HepG2 (cell line): ENCODE measurements around the gene RAC3. TPM values are rescaled to one million over a fixed set of nuclear protein-coding genes. Genes with fewer than 3 reads are reported as not detected.

Experiments used
- CTCF ChIP-seq: sonication (generic); formaldehyde crosslinking; IDR thresholded peaks from 2 replicates; pipeline ENCODE4 v1.5.0; 2020; ENCODE audit warnings: mild to moderate bottlenecking, missing genetic modification reagents, moderate library complexity
- FOXO4 ChIP-seq: sonication (generic); formaldehyde crosslinking; conservative IDR thresholded peaks from 2 replicates; pipeline ENCODE4 v1.8.1; 2023; ENCODE audit warnings: missing genetic modification reagents
- MTA1 ChIP-seq: sonication (generic); formaldehyde crosslinking; IDR thresholded peaks from 2 replicates; pipeline ENCODE4 v1.4.0; 2020; ENCODE audit warnings: missing genetic modification reagents, mild to moderate bottlenecking, borderline replicate concordance
- NKX3-1 ChIP-seq: sonication (generic); formaldehyde crosslinking; IDR thresholded peaks from 2 replicates; pipeline ENCODE4 v1.5.0; 2020; ENCODE audit warnings: missing genetic modification reagents
- NR2F6 ChIP-seq, 2 experiments: IDR thresholded peaks; 2 replicates each; pipeline ENCODE4 v1.6.1; 2016; ENCODE audit warnings: antibody characterized with exemption in 1 of 2, mild to moderate bottlenecking in 1 of 2
- PLRG1 ChIP-seq: fragments of 450-650 bp; conservative IDR thresholded peaks from 2 replicates; pipeline ENCODE4 v1.6.1; 2016
- RBM39 ChIP-seq: fragments of 200-400 bp; formaldehyde crosslinking; IDR thresholded peaks from one replicate; pipeline ENCODE4 v1.6.1; 2018; ENCODE audit warnings: antibody characterized with exemption, mild to moderate bottlenecking, low read depth, low read length; ENCODE audit not compliant: poor library complexity, severe bottlenecking
- U2AF1 ChIP-seq: fragments of 200-400 bp; formaldehyde crosslinking; optimal IDR thresholded peaks from 2 replicates; pipeline ENCODE3; 2017; ENCODE audit warnings: mild to moderate bottlenecking, low read depth, low read length
- ZNF24 ChIP-seq: fragments of 450-650 bp; IDR thresholded peaks from 2 replicates; pipeline ENCODE4 v1.6.1; 2017; ENCODE audit warnings: antibody characterized with exemption, mild to moderate bottlenecking
- ZNF253 ChIP-seq: sonication (generic); formaldehyde crosslinking; IDR thresholded peaks from 2 replicates; pipeline ENCODE4 v1.8.0; 2022; ENCODE audit warnings: mild to moderate bottlenecking, missing genetic modification reagents, borderline replicate concordance
- ZNF264 ChIP-seq: sonication (generic); formaldehyde crosslinking; IDR thresholded peaks from 2 replicates; pipeline ENCODE4 v1.4.0; 2020; ENCODE audit warnings: missing genetic modification reagents
- ZNF383 ChIP-seq: sonication (generic); formaldehyde crosslinking; IDR thresholded peaks from 2 replicates; pipeline ENCODE4 v1.4.0; 2020; ENCODE audit warnings: missing genetic modification reagents, mild to moderate bottlenecking, borderline replicate concordance
- ZNF569 ChIP-seq: sonication (generic); formaldehyde crosslinking; IDR thresholded peaks from 2 replicates; pipeline ENCODE4 v1.5.0; 2020; ENCODE audit warnings: mild to moderate bottlenecking, missing genetic modification reagents, moderate library complexity, borderline replicate concordance
- ZNF629 ChIP-seq: sonication (generic); formaldehyde crosslinking; conservative IDR thresholded peaks from 2 replicates; pipeline ENCODE4 v1.5.0; 2020; ENCODE audit warnings: missing genetic modification reagents
- ZNF724P ChIP-seq: sonication (generic); formaldehyde crosslinking; IDR thresholded peaks from 2 replicates; pipeline ENCODE4 v1.8.0; 2022; ENCODE audit warnings: missing genetic modification reagents, borderline replicate concordance
- ZNF850 ChIP-seq: sonication (generic); formaldehyde crosslinking; conservative IDR thresholded peaks from 2 replicates; pipeline ENCODE4 v1.9.0; 2021; ENCODE audit warnings: mild to moderate bottlenecking, missing genetic modification reagents
- ZNF879 ChIP-seq: sonication (generic); formaldehyde crosslinking; IDR thresholded peaks from 2 replicates; pipeline ENCODE4 v1.8.1; 2023; ENCODE audit warnings: missing genetic modification reagents
- polyA plus RNA-seq, 8 experiments: library from polyadenylated mRNA; depleted of rRNA in 3 of 8; stranded (reverse) in 7 of 8; unstranded in 1 of 8; fragments of >200 nt; fragmentation: Illumina TruSeq in 4 of 8; extraction: Trizol in 4 of 8; gene quantifications; 2 replicates each; pipeline versions ENCODE4 v1.2.1 to v1.2.3, GENCODE V29; 2011 to 2016; ENCODE audit warnings: low read depth in 4 of 8, missing spikeins in 1 of 8, mixed read lengths in 1 of 8; ENCODE audit not compliant: insufficient read depth in 1 of 8
- total RNA-seq, 5 experiments: library from RNA; depleted of rRNA; stranded (reverse); fragments of >200 nt; fragmentation: Illumina TruSeq; extraction: Trizol; gene quantifications; 2 replicates each; pipeline ENCODE4 v1.2.3, GENCODE V29; 2016; ENCODE audit warnings: low read depth in 1 of 5
- TF ChIP-seq, protein P1 (sequence below): IDR thresholded peaks from 2 replicates; pipeline ENCODE4 v1.6.1; 2016; ENCODE audit warnings: missing biosample characterization, missing genetic modification reagents, low read depth
- TF ChIP-seq, protein P2 (sequence below): sonication (generic); formaldehyde crosslinking; IDR thresholded peaks from 2 replicates; pipeline ENCODE4 v1.5.1; 2020; ENCODE audit warnings: mild to moderate bottlenecking, moderate library complexity, missing genetic modification reagents
- TF ChIP-seq, protein P3 (sequence below): sonication (generic); formaldehyde crosslinking; IDR thresholded peaks from 2 replicates; pipeline ENCODE4 v1.5.0; 2020; ENCODE audit warnings: mild to moderate bottlenecking, missing genetic modification reagents, borderline replicate concordance

Gene RAC3
- total and polyA plus RNA-seq, 2 of the 13 experiments (the other 11 are each of a cell fraction or from before 2014, with no cell fraction given): 10.5 to 21.3 TPM

GRCh38 chr17:82022981-82023446 is 8.5 kb upstream of the RAC3 start, which contains the start of gene LRRC45 (continued):
- TF ChIP-seq, protein P1, sequence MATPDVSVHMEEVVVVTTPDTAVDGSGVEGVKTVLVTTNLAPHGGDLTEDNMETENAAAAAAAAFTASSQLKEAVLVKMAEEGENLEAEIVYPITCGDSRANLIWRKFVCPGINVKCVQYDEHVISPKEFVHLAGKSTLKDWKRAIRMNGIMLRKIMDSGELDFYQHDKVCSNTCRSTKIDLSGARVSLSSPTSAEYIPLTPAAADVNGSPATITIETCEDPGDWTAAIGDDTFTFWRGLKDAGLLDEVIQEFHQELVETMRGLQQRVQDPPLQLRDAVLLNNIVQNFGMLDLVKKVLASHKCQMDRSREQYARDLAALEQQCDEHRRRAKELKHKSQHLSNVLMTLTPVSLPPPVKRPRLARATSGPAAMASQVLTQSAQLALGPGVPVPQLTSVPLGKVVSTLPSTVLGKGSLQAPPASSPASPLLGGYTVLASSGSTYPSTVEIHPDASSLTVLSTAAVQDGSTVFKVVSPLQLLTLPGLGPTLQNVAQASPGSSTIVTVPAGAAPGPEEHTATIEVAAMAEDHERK (CRISPR knock-in tag): peak; percentile 73; the same call in 1 of the 2 replicates
- no peak for TF ChIP-seq ZNF569
- no peak for TF ChIP-seq ZNF264 (CRISPR knock-in tag)
- TF ChIP-seq ZNF724P (CRISPR knock-in tag): no peak
- TF ChIP-seq NKX3-1 (CRISPR knock-in tag): no peak
- TF ChIP-seq FOXO4 (CRISPR knock-in tag): no peak
- no peak for TF ChIP-seq NR2F6 (IDR thresholded peaks at IDR 0.05)
- TF ChIP-seq NR2F6 (CRISPR knock-in tag; IDR thresholded peaks at IDR 0.05): no peak; the same call in 1 of the 2 replicates
- TF ChIP-seq, protein P2, sequence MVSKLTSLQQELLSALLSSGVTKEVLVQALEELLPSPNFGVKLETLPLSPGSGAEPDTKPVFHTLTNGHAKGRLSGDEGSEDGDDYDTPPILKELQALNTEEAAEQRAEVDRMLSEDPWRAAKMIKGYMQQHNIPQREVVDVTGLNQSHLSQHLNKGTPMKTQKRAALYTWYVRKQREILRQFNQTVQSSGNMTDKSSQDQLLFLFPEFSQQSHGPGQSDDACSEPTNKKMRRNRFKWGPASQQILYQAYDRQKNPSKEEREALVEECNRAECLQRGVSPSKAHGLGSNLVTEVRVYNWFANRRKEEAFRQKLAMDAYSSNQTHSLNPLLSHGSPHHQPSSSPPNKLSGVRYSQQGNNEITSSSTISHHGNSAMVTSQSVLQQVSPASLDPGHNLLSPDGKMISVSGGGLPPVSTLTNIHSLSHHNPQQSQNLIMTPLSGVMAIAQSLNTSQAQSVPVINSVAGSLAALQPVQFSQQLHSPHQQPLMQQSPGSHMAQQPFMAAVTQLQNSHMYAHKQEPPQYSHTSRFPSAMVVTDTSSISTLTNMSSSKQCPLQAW: 0 out of 2 replicates have a peak, but pooled peaks have one; percentile 22
- no peak for TF ChIP-seq PLRG1
- TF ChIP-seq RBM39: peak; percentile 73
- TF ChIP-seq ZNF253 (CRISPR knock-in tag): no peak
- TF ChIP-seq ZNF383 (CRISPR knock-in tag): no peak
- TF ChIP-seq U2AF1: no peak
- no peak for TF ChIP-seq MTA1 (CRISPR knock-in tag)
- TF ChIP-seq CTCF (CRISPR knock-in tag): peak; percentile 9; the same call in 1 of the 2 replicates
- TF ChIP-seq ZNF879 (CRISPR knock-in tag): peak; percentile 60; the same call in 1 of the 2 replicates
- TF ChIP-seq ZNF850 (CRISPR knock-in tag): no peak
- no peak for TF ChIP-seq ZNF24
- TF ChIP-seq, protein P3, sequence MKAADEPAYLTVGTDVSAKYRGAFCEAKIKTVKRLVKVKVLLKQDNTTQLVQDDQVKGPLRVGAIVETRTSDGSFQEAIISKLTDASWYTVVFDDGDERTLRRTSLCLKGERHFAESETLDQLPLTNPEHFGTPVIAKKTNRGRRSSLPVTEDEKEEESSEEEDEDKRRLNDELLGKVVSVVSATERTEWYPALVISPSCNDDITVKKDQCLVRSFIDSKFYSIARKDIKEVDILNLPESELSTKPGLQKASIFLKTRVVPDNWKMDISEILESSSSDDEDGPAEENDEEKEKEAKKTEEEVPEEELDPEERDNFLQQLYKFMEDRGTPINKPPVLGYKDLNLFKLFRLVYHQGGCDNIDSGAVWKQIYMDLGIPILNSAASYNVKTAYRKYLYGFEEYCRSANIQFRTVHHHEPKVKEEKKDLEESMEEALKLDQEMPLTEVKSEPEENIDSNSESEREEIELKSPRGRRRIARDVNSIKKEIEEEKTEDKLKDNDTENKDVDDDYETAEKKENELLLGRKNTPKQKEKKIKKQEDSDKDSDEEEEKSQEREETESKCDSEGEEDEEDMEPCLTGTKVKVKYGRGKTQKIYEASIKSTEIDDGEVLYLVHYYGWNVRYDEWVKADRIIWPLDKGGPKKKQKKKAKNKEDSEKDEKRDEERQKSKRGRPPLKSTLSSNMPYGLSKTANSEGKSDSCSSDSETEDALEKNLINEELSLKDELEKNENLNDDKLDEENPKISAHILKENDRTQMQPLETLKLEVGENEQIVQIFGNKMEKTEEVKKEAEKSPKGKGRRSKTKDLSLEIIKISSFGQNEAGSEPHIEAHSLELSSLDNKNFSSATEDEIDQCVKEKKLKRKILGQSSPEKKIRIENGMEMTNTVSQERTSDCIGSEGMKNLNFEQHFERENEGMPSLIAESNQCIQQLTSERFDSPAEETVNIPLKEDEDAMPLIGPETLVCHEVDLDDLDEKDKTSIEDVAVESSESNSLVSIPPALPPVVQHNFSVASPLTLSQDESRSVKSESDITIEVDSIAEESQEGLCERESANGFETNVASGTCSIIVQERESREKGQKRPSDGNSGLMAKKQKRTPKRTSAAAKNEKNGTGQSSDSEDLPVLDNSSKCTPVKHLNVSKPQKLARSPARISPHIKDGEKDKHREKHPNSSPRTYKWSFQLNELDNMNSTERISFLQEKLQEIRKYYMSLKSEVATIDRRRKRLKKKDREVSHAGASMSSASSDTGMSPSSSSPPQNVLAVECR (CRISPR knock-in tag): peak; percentile 45; the same call in 1 of the 2 replicates
- no peak for TF ChIP-seq ZNF629 (CRISPR knock-in tag)
